NCI-H524 (cell line): ENCODE measurements around the gene PTPN7.
"Not testable (repeated sequence)": the region's sequence is repeated elsewhere in the genome, so short reads cannot be mapped to it uniquely, and the experiment has no call there.

ENCODE experiments used
- DNase-seq, 2 experiments: peaks; one replicate each; lab custom pipeline; 2025; lab: John Stamatoyannopoulos, UW

PTPN7 gene

DNA sequence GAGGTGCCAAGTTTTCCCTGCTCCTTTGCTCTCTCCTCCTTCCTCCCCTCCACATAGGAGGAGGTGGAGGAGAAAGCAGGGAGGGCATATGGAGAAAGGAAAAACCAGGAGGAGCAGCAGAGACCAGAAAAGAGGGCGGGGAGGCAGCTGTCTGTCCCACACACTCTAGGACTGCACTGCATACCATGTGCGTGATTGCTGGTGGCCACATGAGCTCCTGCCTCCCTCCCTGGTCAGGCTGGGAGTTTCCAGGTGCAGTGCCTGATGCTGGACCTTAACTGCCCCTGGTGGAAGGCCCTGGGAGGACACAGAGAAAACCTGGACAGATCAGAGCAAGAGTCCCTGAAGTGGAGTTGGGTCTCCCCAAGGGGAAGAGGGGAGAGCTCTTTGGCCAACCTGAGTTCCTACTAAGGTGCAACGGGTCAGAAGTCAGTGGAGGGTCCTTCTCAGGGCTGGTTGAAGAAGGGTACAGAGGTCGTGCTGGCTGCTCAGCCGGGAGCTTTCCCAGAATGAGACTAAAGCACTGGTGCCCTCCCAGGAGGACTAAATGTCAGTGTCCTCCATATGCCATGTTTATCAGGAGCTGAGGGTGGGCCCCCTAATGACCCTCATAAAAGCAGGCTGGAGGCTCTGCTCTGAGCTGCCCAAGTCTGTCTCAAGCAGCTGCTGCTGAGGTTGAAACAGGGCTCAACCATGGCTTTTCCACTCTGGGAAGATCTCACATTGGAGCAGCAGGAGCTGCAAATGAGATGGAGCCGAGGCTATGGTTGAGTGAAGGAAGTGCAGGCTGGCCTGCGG is 29.7 kb upstream of the PTPN7 start:
- DNase-seq = peak; percentile 15 to 67

DNA sequence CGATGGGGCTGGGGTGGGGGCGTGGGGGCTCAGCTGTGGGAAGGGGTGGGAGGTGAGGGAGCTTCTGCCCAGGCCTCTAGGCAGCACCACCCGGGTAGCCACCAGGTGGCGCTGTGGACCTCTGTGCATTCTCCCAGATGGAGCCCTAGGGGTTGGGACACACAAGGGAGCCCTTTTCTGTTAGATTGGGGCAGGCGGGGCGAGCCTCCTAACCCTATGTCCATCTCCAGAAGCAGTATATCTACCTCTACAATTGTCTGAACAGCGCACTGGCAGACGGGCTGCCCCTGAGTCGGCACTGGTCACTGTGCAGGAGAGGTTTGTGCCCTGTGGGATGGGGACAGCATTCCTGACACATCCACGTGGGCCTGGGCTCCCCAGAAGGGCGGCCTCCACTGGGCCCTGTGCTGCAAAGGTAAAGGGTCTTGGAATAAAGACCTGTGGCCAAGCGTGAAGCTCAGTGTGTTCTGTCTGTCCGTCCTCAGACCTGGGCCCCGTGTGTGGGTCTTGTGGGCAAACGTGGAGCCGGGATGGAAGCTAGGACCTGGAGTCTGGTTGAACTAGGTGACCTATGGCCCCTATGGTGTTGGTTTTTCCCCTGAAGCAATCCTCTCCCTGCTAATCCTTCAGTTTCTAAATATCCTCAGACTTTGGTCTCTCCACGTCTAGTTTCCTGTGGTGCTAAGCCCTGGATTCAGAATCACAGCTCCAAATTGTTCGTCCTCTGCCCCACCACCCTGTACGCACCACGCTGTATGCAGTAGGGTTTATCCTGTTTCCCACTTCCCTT is 28.8 kb upstream of the PTPN7 start:
- peak; percentile 54 to 79 for DNase-seq

DNA sequence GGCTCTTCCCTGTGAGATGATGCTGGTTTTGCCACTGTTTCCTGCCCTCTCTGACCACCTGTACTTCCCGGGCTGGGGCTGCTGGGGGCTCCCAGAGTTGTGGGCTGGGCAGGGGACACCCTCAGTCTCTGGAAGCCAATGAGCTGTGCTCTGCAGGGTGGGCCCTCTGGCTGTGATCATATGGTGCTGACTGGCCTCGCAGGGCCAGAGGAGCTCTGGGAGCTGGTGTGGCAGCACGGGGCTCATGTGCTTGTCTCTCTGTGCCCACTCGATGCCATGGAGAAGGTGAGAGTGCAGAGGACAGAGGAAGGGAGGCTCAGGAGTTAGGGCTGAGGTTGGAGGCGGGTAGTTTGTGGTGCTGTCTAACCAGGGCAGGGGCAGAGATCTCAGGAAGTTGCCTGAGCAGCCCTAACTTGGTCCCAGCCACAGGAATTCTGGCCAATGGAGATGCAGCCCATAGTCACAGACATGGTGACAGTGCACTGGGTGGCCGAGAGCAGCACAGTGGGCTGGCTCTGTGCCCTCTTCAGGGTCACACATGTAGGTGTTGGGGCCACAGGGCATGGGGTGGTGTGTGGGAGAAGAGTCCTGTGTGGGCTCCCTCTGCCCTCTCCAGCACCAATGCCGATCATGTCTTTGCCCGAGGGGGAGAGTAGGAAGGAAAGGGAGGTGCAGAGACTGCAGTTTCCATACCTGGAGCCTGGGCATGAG is 27.4 kb upstream of the PTPN7 start:
- DNase-seq = no peak

DNA sequence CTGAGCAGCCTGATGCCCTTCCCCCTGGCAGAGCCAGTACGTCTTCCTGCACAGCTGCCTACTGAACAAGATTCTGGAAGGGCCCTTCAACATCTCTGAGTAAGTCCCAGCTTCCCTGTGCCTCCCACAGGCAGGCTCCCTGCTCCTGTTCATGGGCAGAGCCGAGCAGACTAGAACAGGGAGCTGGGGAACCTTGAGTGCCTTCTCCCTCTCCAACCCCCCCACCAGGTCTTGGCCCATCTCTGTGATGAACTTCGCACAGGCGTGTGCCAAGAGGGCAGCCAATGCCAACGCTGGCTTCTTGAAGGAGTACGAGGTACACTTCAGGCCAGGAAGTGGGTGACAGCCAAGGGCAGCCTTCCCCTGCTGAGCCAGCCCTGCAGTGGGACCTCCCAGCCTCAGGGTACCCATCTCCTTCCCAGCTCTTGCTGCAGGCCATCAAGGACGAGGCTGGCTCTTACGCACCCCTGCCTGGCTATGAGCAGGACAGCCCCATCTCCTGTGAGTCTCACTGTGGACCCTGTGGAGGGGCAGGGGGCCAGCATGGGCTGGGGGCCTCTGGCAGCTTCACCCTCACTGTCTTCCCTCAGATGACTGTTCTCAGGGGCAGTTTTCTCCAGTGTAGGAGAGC is 26.8 kb upstream of the PTPN7 start:
- peak in 1 of 2 experiments; percentile 22 for DNase-seq

DNA sequence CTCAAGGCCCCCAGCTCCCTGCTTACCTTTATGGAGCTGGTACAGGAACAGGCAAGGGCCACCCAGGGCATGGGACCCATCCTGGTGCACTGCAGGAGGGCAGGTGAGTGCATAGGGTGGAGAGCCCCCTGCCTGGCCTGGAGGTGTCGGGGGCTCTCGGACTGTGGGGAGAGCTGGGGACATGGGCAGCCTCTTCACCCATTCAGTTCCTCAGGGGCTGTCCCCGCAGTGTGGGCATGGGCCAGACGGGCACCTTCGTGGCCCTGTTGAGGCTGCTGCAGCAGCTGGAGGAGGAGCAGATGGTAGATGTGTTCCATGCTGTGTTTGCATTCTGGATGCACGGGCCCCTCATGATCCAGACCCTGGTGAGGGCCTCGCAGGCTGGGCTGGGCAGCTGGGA is 25.9 kb upstream of the PTPN7 start:
- peak; percentile 50 to 83 for DNase-seq

DNA sequence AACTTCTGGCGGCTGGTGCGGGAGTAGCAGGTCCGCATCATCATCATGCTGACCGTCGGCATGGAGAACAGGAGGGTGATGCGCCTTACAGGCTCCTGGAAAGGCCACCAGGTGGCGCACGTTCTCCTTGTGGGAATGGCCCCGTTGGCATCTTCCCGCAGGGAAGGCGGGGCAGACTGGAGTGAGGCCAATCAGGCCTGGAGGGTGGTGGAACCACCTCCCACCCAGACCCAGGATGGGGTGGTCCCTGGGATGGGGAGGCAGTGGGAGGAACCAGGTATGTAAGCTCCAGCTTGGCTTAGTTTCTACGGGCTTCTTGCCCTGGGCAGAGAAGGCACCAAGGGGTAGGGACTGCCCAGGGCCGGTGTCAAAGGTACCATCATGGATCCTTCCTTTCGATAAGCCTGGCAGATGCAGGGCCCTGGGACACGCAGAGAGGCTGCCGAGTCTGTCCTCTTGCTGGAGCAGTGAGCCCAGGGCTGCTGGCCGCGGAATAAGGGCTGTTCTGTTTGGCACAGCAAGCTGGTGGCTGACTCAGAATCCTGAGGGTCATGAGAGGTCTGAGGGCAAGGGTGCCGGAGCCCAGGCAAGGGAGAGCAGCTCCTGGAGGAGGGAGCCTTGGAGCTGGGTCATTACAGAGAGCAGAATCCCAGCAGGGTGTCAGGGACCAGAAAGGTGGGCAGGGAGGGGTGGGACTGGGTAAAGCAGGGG is 24.5 kb upstream of the PTPN7 start:
- peak; percentile 85 to 89 for DNase-seq

DNA sequence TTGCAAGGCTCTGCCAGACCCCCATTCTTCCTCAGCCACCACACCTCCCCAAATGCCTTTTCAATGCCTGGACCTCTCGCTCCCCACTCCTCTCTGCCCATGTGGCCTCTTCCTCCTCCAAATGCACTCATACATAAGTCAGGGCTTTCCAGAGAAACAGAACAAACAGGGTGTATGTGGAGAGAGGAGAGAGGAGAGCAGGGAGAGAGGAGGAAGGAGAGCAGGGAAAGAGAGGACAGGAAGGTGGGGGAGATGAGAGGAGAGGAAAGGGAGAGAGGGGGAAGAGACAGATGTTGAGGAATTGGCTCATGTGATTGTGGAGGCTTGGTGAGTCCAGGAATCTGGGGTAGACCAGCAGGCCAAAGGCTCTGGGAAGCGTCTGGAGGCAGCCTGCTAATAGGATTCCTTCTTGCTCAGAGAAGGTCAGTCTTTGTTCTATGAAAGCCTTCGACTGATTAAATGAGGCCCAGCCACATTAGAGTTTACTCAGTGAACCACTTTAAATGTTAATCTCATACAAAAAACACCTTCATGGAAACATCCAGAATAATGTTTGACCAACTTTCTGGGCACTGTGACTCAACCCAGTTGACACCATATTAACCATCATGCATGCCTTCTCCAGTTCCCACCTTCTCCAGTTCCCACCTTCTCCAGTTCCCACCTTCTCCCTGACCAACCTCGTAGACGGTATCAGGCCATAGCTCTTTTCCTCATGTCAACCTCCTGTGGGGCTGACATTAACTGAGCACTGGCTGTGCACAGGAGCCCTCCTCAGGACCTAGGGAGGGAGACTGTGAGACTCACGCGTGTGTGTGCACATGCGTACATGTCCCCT is 21.9 kb upstream of the PTPN7 start:
- DNase-seq = no peak

DNA sequence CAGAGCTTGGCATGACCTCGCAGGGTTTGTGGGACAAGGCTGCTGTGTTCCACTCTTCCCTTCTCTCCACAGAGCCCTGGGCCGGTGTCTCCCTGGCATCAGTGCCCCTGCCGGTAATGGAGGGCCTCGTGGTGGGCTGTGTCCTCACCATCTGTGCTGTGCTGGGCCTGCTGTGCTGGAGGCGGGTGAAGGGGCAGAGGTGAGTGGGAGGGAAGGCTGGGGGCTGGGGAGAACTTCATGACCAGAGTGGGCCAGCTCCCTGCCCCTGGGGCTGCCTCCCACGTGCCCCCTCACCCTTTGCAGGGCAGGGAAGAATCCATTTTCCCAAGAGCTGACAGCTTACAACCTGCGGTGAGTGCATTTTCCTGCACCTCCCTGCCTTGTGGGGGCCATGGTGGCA is 21.2 kb upstream of the PTPN7 start:
- DNase-seq = peak in 1 of 2 experiments; percentile 16

DNA sequence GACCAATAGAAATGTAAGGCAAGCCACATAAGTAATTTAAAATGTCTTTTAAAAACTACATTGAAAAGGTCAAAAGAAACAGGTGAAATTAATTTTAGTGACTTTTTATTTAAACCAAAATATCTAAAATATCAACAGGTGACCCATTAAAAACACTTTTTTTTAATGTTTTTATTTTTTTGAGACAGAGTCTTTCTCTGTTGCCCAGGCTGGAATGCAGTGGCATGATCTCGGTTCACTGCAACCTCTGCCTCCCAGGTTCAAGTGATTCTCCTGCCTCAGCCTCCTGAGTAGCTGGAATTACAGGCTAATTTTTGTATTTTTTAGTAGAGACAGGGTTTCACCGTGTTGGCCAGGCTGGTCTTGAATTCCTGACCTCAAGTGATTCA is 20.3 kb upstream of the PTPN7 start:
- DNase-seq = not testable (repeated sequence)

DNA sequence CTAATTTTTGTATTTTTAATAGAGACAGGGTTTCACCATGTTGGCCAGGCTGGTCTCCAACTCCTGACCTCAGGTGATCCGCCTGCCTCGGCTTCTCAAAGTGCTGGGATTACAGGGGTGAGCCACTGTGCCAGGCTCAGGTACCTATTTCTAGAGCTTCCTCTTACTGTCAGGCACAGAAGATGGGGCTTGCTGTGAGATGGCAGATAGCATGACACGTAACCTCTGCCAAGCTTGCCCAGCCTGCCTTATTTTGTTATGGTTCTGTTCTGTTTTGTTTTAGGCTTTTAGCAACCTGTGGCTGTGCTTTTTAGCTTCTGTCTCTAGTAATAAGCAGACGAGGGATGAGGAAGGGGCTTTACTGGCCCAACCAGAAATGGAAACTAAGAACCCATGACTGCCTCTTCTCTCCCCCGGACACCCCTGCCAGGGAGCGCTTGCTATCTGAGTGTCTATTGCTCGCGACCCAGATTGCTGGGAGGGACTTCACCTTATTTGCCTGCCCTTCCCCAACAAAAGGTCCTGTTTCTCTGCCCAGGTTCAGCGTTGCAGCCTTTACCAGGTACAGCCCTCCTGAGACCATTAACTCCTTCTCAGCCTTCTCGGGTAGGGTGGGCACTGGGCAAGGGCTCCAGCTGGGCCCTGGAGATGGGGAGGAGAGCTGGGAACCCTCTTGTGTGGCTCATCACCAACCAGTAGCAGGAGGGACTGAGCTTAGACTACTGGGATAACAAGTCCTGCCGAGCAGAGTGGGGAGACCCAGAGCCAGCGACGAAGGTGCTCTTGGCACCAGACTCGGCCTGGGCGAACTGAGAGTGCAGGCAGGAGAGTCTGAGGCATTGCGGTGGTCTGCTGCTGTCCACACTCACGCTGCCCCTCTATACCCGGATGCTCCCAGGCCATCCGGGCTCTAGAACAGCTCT is 19.7 kb upstream of the PTPN7 start:
- DNase-seq = no peak

DNA sequence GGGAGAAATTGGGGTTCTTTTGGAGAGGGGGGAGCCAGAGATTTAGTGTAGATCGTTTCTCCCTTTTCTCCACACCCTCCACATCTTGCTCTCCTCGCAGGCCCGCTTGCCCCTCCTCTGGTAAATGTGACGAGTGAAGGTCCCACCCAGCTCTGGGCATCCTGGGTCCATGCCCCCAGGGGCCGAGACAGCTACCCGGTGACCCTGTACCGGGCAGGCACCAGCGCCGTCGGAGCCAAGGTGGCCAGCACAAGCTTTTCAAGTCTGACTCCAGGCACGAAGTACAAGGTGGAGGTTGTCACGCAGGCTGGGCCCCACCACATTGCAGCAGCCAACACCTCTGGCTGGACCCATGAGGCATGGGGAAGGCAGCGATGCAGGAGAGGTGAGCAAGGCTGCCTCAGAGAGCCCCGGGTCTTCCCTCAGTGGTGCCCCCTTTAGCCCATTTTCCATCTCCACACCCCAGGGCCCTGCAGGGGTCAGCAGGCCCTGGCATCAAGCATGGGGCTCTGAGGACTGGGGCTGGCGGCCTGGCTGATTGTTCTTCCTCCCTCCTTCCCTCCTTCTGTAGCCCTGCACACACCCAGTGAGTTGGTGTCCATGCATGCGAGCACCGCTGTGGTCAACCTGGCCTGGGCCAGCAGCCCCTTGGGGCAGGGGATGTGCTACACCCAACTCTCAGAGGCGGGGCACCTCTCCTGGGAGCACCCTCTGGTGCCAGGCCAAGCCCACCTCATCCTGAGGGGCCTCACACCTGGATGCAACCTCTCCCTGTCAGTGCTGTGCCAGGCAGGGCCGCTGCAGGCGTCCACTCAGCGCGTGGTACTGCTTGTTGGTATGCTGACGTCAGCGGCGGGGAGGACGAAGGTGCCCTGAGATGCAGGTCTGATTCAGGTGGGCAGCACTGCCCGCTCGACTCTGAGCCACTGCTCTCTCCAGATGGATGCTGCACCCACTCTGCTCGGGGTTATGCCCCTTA is 16.8 kb upstream of the PTPN7 start:
- no peak for DNase-seq

DNA sequence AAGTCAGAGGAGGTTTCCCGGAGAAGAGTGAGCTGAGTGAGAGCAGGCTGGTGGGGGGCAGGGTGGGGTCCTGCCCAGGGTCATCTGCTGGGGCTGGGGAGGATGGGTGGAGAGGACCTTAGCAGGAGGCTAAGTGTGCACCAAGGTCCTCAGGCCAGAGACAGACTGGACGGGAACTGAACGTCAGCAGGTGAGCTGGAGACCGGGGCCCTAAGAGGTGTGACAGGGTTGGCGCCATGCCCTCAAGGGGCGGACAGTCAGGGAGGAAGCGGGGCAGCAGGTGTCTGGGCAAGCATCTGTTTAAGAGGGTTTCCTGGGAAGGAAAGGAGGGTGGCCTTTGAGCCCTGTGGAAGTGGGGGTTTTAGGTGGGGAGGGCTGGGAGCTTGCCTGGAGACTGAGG is 13.6 kb upstream of the PTPN7 start:
- DNase-seq = no peak

DNA sequence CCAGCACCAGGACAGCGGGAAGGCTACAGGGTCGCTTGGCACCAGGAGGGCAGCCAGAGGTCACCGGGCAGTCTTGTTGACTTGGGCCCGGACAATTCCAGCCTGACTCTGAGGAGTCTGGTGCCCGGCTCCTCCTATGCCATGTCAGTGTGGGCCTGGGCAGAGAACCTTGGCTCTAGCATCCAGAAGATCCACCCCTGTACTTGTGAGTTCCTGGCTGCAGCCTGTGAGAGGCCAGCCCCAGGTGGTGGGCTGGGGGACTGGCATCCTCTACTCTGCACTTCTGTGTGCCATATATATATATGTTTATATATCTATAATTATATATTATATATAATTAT is 11.6 kb upstream of the PTPN7 start:
- DNase-seq = no peak

DNA sequence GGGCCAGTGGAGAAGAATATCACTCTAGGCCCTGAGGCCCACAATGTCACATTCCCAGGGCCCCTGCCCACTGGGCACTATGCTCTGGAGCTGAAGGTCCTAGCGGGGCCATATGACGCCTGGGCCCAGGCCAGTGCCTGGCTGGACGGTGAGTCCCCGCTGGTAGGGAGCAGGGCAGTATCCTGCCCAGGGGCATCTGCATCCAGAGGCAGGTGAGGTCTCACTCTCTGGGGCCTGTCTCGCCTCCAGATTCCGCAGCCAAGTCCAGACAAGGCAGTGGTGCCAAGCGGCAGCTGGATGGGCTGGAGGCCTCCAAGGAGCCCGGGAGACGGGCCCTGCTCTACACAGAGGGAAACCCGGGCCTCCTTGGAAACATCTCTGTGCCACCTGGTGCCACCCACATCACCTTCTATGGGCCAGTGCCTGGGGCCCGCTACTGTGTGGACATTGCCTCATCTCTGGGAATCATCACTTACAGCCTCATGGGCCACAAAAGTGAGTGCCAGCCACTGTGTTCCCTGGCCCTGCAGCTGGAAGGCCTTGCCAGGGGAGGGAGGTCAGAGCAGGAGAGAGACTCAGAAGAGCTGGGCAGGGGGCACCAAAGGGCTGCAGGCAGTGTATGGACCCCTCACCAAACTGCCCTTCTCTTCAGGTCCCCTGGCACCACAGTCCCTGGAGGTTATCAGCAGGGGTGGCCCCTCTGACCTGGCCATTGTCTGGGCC is 11.1 kb upstream of the PTPN7 start:
- no peak for DNase-seq

DNA sequence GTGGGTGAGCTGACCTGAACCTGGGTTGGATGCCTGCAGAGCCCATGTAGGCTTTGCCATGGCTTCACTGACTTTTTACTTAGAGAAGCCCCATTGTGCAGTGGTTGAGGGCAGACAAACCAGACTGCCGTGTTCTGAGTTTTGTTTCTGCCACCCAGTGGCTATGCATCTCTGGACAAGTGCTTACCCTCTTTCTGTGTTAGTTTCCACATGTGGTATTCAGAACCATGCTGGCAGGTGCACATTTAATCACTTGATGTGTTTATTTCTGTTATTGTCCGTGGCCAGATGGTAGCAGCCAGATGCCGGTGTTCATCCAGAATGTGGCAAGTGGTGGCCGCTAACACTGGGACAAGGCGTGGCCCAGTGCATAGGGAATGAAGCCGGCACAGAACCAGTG is 10.3 kb upstream of the PTPN7 start:
- DNase-seq = peak; percentile 80 to 91

DNA sequence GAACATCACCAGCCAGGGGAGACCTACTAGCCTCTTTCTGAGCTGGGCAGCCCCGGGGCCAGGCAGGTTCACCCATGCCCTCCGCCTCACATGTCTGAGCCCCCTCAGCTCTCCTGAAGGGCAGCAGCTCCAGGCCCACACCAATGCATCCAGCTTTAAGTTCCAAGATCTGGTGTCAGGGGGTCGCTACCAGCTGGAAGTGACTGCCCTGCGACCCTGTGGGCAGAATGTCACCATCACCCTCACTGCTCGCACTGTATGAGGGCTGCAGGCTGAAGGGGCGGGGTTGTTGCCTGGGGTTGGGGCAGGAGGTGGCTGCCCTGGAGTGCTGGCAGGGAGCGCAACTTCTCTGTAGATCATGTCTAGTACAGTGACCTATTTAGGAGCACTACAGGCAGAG is 8.5 kb upstream of the PTPN7 start:
- DNase-seq = no peak

DNA sequence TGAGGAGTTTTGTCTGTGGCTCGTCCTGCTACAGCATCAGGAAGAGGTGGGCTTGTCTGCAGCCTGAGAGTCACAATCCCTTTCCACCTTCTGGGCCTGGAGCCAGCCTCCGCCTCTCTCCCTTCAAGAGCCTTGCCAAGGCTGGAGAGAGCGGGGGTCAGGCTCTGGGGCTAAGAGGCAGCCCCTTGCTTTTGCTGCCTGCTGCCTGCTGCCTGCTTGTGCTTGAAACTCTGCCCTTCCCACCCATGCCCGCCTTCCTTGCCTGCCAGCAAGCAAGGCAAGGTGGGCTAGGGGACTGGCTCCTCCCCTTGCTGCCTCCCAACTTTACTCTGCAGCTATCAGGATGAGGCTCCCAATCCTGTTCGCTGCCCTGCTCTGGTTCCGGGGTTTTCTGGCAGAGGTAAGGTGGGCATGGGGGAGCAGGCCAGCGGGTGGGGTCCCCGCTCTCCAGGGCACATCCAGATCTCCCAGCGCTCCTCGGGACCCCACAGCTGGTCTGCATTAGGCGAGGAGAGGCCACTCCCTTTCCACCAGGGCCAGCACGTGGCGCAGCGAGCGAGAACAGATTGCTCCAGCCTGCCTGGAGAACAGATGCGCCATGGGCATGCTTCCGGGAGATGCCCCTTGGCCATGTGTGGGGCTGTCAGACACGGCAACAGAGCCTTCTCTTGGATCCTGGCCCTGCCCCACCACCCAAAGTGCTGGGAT is 7.5 kb upstream of the PTPN7 start:
- peak; percentile 74 to 89 for DNase-seq
